NAMALWA (cell line): ENCODE measurements around the gene GSTA1.
"Not testable (repeated sequence)": the region's sequence is repeated elsewhere in the genome, so short reads cannot be mapped to it uniquely, and the experiment has no call there.

ENCODE experiments used
- DNase-seq: peaks from one replicate; pipeline ENCODE4 v3.0.0-alpha.2; 2015; ENCODE audit warnings: low spot score

GSTA1 gene

GRCh38 chr6:52808660-52809059 is 5.0 kb upstream of the GSTA1 start:
- no peak for DNase-seq

- DNase-seq: no peak
These were observed 810 bp downstream of the GSTA1 start for GRCh38 chr6:52802806-52803205.

DNA sequence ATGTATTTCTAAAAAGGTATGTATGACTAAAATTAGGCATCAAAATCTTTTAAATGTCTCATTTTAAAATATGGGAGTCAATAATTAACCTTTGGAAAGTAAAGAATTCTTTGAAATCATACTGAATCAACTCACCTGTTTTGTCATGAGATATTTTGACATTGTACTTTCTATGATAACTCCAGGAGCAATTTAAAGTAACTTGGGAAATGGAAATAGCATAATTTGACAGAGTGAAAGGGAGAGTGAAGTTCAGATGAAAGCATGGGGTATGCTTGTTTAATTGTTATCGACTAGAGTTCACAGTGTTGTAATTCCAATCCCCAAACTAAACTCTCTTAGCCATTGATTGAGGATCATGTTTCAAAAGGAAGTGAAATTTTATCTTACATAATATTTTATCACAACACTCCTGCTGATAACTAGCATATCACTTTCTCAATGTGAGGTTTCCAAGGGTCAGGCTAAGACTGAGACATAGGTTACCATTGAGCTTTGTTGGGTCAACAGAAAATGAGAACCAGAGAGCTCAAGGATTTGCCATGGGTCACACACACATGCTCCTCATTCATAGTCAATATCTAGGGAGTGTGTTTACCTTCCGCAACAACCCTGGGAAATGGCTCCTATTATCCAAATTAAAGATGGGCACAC is 2.3 kb downstream of the GSTA1 start:
- no peak for DNase-seq

DNA sequence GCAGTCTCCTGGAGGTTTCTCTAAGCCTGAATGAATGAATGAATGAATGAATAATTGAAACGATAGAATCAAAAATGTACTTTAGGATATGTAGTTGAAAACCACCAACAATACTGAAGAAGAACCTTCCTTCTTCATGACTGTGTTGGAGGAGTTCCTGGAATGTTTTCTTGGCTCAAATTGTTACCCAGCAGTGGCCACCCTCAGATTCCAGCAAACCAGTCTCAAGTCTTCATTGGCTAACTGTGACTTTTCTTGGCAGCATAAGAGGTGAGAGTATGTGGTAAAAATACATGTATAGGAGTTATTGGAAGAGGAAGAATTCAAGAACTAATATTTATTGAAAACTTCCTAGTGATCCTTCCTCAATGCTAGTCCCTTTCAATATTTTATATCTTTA is 4.3 kb downstream of the GSTA1 start:
- not testable (repeated sequence) for DNase-seq

GRCh38 chr6:52794366-52794765 is 9.2 kb downstream of the GSTA1 start:
- not testable (repeated sequence) for DNase-seq

DNA sequence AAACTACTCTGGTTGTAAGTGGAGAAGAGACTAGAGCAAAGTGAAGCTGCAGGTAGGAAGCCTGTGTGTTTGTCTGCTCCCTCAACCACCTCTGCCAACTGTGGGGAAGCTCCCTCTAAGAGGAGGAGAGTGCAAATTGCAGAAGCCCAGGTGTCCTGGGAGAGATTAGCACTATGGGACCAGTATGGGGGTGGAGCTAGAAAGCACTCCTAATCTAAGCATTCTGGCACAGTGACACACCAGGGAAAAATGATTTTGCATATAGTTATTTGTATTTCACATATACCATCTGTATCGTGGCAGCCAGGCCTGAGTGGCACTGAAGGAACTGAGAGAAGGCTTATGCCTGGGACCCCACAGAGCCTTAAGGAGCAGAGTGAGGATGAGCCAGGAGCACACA is 12.8 kb downstream of the GSTA1 start:
- DNase-seq: no peak

- DNase-seq: not testable (repeated sequence)
These were observed 14.0 kb downstream of the GSTA1 start for GRCh38 chr6:52789658-52790057.

DNA sequence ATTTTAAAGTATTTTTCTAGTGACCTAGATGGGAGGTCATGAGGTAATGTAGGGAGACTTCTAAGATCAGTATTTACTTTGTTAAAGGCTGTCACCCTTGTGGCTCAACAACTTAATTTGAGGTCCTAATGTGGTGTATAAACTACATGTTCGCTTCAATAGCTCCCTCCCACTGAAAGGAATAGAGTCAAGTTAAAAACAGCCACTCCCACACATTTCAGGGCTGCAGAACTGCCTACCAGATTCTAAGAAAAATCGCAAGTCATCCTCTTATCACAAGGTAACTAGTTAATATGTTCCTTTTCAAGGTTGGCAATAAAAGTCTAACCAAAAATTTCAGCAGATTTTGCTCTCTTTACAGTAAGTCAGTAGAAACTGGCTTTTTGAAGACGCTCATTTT is 15.1 kb downstream of the GSTA1 start:
- no peak for DNase-seq

DNA sequence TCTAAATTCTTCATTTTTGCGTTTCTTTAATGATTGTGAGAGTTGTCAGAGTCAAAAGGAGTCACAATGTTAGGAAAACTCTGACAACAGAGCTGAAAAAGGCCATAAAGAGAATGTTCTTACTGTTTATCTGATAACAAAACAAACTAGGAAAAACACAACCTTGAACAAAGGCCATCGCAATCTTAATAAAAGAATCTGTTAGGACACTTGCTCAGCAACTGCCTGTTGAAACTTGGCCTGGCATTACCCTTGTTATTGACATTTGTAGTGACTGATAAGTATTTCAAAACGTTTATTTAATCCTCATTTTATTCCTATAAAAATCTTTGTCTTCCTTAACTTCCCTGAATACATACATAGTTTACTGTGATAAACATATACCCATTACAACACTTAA is 15.7 kb downstream of the GSTA1 start:
- DNase-seq: no peak

DNA sequence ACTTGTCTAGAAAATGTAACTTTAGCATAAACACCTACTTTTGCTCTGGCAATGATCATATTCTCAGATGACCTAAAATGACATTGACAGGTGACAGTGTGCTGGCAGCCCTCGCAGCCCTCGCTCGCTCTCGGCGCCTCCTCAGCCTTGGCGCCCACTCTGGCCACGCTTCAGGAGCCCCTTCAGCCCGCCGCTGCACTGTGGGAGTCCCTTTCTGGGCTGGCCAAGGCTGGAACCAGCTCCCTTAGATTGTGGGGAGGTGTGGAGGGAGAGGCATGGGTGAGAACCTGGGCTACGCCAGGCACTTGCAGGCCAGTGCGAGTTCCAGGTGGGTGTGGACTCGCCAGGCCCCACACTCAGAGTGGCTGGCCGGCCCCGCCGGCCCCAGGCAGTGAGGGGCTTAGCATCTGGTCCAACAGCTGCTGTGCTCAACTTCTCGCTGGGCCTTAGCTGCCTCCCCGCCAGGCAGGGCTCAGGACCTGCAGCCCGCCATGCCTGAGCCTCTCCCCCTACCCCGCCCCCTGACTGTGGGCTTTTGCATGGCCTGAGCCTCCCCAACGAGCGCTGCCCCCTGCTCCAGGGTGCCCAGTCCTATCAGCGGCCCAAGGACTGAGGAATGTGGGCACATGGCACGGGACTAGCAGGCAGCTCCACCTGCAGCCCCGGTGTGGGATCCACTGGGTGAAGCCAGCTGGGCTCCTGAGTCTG is 17.2 kb downstream of the GSTA1 start:
- DNase-seq: no peak

DNA sequence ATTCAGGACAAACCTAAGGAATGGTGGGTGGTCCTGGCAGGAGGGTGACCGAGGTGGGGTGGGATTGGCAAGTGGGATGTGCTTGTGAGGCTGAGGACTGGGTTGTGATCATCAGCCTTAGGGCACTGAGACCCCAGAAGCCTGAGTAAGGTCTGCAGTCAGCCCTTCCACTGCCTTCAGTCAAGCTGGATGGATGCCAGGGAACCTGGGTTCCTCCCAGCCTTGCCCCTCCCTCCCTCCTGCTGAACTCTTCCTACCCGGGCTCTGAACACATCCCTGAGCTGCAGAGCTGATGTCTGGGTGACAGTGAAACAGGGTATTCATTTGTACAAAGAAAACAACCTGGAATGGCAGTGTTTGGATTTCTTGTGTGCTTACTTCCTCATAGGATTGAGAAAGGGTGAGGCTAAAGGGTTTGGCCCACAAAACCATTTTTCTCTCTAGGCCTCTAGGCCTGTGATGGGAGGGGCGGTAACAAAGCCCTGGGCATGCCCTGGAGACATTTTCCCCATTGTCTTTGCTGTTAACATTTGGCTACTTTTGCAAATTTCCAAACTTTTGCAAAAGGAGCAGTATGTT is 20.8 kb downstream of the GSTA1 start:
- DNase-seq: not testable (repeated sequence)

GRCh38 chr6:52782209-52782608 is 21.4 kb downstream of the GSTA1 start:
- not testable (repeated sequence) for DNase-seq

GRCh38 chr6:52779237-52779636 is 24.4 kb downstream of the GSTA1 start:
- no peak for DNase-seq

GRCh38 chr6:52776711-52777351 is 26.8 kb downstream of the GSTA1 start:
- not testable (repeated sequence) for DNase-seq

- not testable (repeated sequence) for DNase-seq
These were observed 34.2 kb downstream of the GSTA1 start for GRCh38 chr6:52769399-52769798.

- not testable (repeated sequence) for DNase-seq
These were observed 36.0 kb downstream of the GSTA1 start for GRCh38 chr6:52767658-52768057.

- not testable (repeated sequence) for DNase-seq
These were observed 40.2 kb downstream of the GSTA1 start, which contains the start of gene GSTA2 for GRCh38 chr6:52763322-52763916. Gene GSTA2 (minus strand): TSS chr6:52763475. CDS start chr6:52757947, 5,528 bp downstream.

DNA sequence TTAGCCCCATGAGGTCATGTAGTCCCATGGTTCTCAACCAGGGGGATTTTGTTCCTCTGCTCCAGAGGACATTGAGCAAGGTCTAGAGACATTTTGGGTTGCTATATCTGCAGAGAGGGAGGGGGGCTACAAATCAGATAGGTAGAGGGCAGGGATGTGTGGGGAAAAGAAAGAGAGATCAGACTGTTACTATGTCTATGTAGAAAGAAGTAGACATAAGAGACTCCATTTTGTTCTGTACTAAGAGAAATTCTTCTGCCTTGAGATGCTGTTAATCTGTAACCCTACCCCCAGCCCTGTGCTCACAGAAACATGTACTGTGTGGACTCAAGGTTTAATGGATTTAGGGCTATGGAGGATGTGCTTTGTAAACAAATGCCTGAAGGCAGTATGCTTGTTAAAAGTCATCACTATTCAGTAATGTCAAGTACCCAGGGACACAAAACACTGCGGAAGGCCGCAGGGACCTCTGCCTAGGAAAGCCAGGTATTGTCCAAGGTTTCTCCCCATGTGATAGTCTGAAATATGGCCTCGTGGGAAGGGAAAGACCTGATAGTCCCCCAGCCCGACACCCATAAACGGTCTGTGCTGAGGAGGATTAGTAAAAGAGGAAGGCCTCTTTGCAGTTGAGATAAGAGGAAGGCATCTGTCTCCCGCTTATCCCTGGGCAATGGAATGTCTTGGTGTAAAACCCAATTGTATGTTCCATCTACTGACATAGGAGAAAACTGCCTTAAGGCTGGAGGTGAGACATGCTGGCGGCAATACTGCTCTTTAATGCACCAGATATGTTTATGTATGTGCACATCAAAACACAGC is 41.7 kb downstream of the GSTA1 start:
- DNase-seq: not testable (repeated sequence)

- DNase-seq: no peak
These were observed 43.4 kb downstream of the GSTA1 start for GRCh38 chr6:52760105-52760765.

GRCh38 chr6:52759085-52759484 is 44.5 kb downstream of the GSTA1 start:
- DNase-seq: no peak
